ENCODE data around the gene PTK6.
A peak's percentile ranks its signal among the peaks of the same experiment; 100 is the strongest.

DNA sequence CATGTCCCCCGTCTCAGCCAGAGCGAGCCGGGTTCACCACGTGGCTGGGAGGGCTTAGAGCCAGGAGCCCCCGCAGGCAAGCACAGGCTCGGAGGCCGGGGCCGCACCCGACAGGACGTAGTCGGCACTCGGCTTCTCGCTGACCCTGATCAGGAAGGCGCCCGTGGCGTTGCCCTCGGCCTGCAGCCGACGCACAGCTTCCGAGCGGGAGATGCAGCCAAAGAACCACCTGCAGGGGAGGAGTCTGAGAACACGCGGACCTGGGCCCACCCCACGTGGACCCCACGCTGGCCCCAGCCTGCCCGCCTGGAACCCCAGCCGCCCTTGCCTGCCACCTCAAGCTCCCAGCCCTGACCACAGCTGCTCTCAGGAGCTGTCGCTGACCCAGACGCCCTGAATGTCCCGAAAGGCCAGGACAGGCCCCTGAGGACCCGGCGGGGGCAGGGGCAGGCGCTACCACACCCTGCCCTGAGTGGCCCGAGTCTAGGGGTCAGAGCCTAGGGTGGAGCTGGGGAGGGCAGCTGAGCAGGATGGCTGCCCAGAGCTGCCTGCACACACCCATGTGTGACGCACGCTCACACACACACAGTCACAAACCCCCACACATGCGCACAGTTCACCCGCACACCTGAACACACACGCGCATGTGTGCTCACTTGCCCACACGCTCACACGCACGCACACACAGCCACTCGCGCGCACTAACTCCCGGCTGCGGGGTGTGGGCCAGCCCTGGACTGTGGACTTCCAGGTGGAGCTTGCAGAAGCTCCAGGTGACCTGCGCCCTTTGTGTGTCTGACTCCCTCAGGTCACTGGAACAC is 2.1 kb downstream of the PTK6 start:
- TF ChIP-seq, protein P1, sequence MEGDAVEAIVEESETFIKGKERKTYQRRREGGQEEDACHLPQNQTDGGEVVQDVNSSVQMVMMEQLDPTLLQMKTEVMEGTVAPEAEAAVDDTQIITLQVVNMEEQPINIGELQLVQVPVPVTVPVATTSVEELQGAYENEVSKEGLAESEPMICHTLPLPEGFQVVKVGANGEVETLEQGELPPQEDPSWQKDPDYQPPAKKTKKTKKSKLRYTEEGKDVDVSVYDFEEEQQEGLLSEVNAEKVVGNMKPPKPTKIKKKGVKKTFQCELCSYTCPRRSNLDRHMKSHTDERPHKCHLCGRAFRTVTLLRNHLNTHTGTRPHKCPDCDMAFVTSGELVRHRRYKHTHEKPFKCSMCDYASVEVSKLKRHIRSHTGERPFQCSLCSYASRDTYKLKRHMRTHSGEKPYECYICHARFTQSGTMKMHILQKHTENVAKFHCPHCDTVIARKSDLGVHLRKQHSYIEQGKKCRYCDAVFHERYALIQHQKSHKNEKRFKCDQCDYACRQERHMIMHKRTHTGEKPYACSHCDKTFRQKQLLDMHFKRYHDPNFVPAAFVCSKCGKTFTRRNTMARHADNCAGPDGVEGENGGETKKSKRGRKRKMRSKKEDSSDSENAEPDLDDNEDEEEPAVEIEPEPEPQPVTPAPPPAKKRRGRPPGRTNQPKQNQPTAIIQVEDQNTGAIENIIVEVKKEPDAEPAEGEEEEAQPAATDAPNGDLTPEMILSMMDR (IDR thresholded peaks at IDR 0.05) = no peak
- peak; percentile 53 to 91 (median 80) for TF ChIP-seq POLR2AphosphoS5 (IDR thresholded peaks at IDR 0.05)
- peak; percentile 78 for TF ChIP-seq POLR2A (IDR thresholded peaks at IDR 0.05)

Data from transverse colon (tissue), 4 donors.